ENCODE results near the gene CBX5. TPM values are rescaled to one million over a fixed set of nuclear protein-coding genes. Genes with fewer than 3 reads are reported as not detected.

Gene CBX5
- total and polyA plus RNA-seq, 9 of the 15 experiments (the other 6 are each of a cell fraction or from before 2014, with no cell fraction given) = 32.6 to 102 (median 59.2) TPM

GRCh38 chr12:54279632-54280467, at the start of gene CBX5 (continued):
- TF ChIP-seq RNF2 (IDR thresholded peaks at IDR 0.05) (0 out of 2 replicates have a peak, but pooled peaks have one; percentile 20), ZFP1 (CRISPR knock-in tag; IDR thresholded peaks at IDR 0.05) (no peak), THAP7 (CRISPR knock-in tag; IDR thresholded peaks at IDR 0.05) (0 out of 2 replicates have a peak, but pooled peaks have one; percentile 64), ZNF24 (IDR thresholded peaks at IDR 0.05) (no peak), THRA (IDR thresholded peaks at IDR 0.05) (no peak), ZKSCAN1 (IDR thresholded peaks at IDR 0.05; ENCODE audit: low read depth, low read length) (peak; percentile 97), ZFPM2 (CRISPR knock-in tag; IDR thresholded peaks at IDR 0.05) (no peak), ZNF12 (CRISPR knock-in tag; IDR thresholded peaks at IDR 0.05) (0 out of 2 replicates have a peak, but pooled peaks have one; percentile 2), GTF3C2 (IDR thresholded peaks at IDR 0.05; ENCODE audit: borderline replicate concordance, extremely low read depth, insufficient read length) (no peak), POLR3A (IDR thresholded peaks at IDR 0.05; ENCODE audit: borderline replicate concordance, extremely low read depth, insufficient read depth, insufficient read length) (no peak), JUND (IDR thresholded peaks at IDR 0.05; ENCODE audit: borderline replicate concordance, low read depth, low read length) (no peak; the same call in 1 of the 2 replicates), JUND (tag; IDR thresholded peaks at IDR 0.05; ENCODE audit: borderline replicate concordance, low read depth, low read length) (no peak; the same call in 1 of the 3 replicates), NCOR1 (IDR thresholded peaks at IDR 0.05) (no peak), CAMTA2 (CRISPR knock-in tag; conservative IDR thresholded peaks at IDR 0.05) (no peak), SMARCE1 (IDR thresholded peaks at IDR 0.05) (0 out of 2 replicates have a peak, but pooled peaks have one; percentile 52), ZNF280B (CRISPR knock-in tag; IDR thresholded peaks at IDR 0.05) (no peak), NCOA2 (IDR thresholded peaks at IDR 0.05; ENCODE audit: partially characterized antibody in 2 of 2) (no peak), BRF2 (IDR thresholded peaks at IDR 0.05; ENCODE audit: borderline replicate concordance, insufficient read depth, insufficient read length) (no peak), NFE2L1 (tag; IDR thresholded peaks at IDR 0.05; ENCODE audit: borderline replicate concordance, low read depth) (no peak)
